GM23338 (cell line): ENCODE results near the gene IQGAP2. TPM values are rescaled to one million over a fixed set of nuclear protein-coding genes. Genes with fewer than 3 reads are reported as not detected.

Experiments
- ATAC-seq: fragments of 200-7000 bp; cut with Tn5 transposase; 3 replicates; pipeline ENCODE4 v1.9.1; 2020
- DNase-seq: peaks from one replicate; pipeline ENCODE4 v3.0.0-alpha.2; 2015; ENCODE audit warnings: low spot score
- H2AFZ ChIP-seq: fragments of 200-600 bp; sonication (generic); 2 replicates; pipeline ENCODE4 v1.8.0; 2016; ENCODE audit warnings: antibody characterized with exemption, mild to moderate bottlenecking, moderate library complexity
- H3F3A ChIP-seq: fragments of 200-600 bp; sonication (generic); replicated peaks from 2 replicates; pipeline ENCODE4 v1.8.0; 2017; ENCODE audit warnings: antibody characterized with exemption, mixed run types, low read depth
- H3K27ac ChIP-seq: fragments of 200-600 bp; sonication (generic); 2 replicates; pipeline ENCODE4 v1.6.1; 2016; ENCODE audit warnings: low read depth
- H3K27me3 ChIP-seq: fragments of 200-600 bp; sonication (generic); 2 replicates; pipeline ENCODE4 v1.8.0; 2016; ENCODE audit warnings: mild to moderate bottlenecking, mixed run types, moderate library complexity; ENCODE audit not compliant: insufficient read depth
- H3K36me3 ChIP-seq: fragments of 200-600 bp; sonication (generic); 2 replicates; pipeline ENCODE4 v1.8.0; 2016; ENCODE audit warnings: mild to moderate bottlenecking; ENCODE audit not compliant: insufficient read depth
- H3K4me1 ChIP-seq: fragments of 200-600 bp; sonication (generic); 2 replicates; pipeline ENCODE4 v1.8.0; 2016; ENCODE audit warnings: mild to moderate bottlenecking, moderate library complexity; ENCODE audit not compliant: insufficient read depth
- H3K4me2 ChIP-seq: fragments of 200-600 bp; sonication (generic); 2 replicates; pipeline ENCODE4 v1.7.1; 2017; ENCODE audit warnings: mixed run types
- H3K4me3 ChIP-seq: fragments of 200-600 bp; sonication (generic); 2 replicates; pipeline ENCODE4 v1.6.1; 2016; ENCODE audit warnings: mixed run types
- H3K79me2 ChIP-seq: fragments of 200-600 bp; sonication (generic); replicated peaks from 2 replicates; pipeline ENCODE4 v1.8.0; 2017; ENCODE audit warnings: mild to moderate bottlenecking; ENCODE audit not compliant: insufficient read depth
- H3K9me2 ChIP-seq: fragments of 200-600 bp; sonication (generic); 2 replicates; pipeline ENCODE4 v1.8.0; 2017; ENCODE audit not compliant: insufficient read depth
- H4K20me1 ChIP-seq: fragments of 200-600 bp; sonication (generic); replicated peaks from 2 replicates; pipeline ENCODE4 v1.8.0; 2017; ENCODE audit warnings: mild to moderate bottlenecking; ENCODE audit not compliant: insufficient read depth
- H3K27ac Mint-ChIP-seq: 2 replicates; pipeline ENCODE4 v1.8.0; 2020; ENCODE audit warnings: inconsistent platforms, mild to moderate bottlenecking, moderate library complexity, mixed read lengths
- H3K27me3 Mint-ChIP-seq: 3 replicates; pipeline ENCODE4 v1.8.0; 2022; ENCODE audit warnings: low read depth, mild to moderate bottlenecking, moderate library complexity, mixed read lengths, inconsistent platforms; ENCODE audit not compliant: insufficient read depth, poor library complexity
- H3K36me3 Mint-ChIP-seq: 3 replicates; pipeline ENCODE4 v1.8.0; 2021; ENCODE audit warnings: low read depth, mild to moderate bottlenecking, inconsistent platforms, moderate library complexity, mixed read lengths
- H3K4me1 Mint-ChIP-seq: 3 replicates; pipeline ENCODE4 v1.8.0; 2020; ENCODE audit warnings: mild to moderate bottlenecking, inconsistent platforms, mixed read lengths
- H3K4me3 Mint-ChIP-seq: 3 replicates; pipeline ENCODE4 v1.8.0; 2021; ENCODE audit warnings: moderate library complexity, mild to moderate bottlenecking, inconsistent platforms, mixed read lengths
- H3K9me3 Mint-ChIP-seq: 3 replicates; pipeline ENCODE4 v1.8.0; 2020; ENCODE audit warnings: moderate library complexity, mild to moderate bottlenecking, inconsistent platforms, mixed read lengths
- CREB1 ChIP-seq: fragments of 250-450 bp; sonication (Bioruptor Pico); IDR thresholded peaks from 2 replicates; pipeline ENCODE4 v1.5.0; 2020; ENCODE audit warnings: low read depth, mild to moderate bottlenecking, moderate library complexity
- ETS1 ChIP-seq: IDR thresholded peaks from 2 replicates; pipeline ENCODE4 v1.6.1; 2016; ENCODE audit warnings: antibody characterized with exemption
- EZH2 ChIP-seq: fragments of 200-600 bp; sonication (generic); IDR thresholded peaks from one replicate; pipeline ENCODE4 v1.8.0; 2017; ENCODE audit warnings: antibody characterized with exemption, mild to moderate bottlenecking, low read depth; ENCODE audit not compliant: unreplicated experiment
- EZH2phosphoT487 ChIP-seq: fragments of 200-600 bp; sonication (generic); IDR thresholded peaks from one replicate; pipeline ENCODE4 v1.8.1; 2018; ENCODE audit warnings: antibody characterized with exemption; ENCODE audit not compliant: unreplicated experiment
- JUNB ChIP-seq: IDR thresholded peaks from one replicate; pipeline ENCODE4 v1.6.1; 2016; ENCODE audit warnings: antibody characterized with exemption; ENCODE audit not compliant: unreplicated experiment
- NANOG ChIP-seq: IDR thresholded peaks from 2 replicates; pipeline ENCODE4 v1.6.1; 2016; ENCODE audit warnings: antibody characterized with exemption, borderline replicate concordance
- POLR2AphosphoS5 ChIP-seq: IDR thresholded peaks from 2 replicates; pipeline ENCODE4 v1.6.1; 2016; ENCODE audit warnings: antibody characterized with exemption, low read depth
- REST ChIP-seq: IDR thresholded peaks from one replicate; pipeline ENCODE4 v1.6.1; 2018; ENCODE audit warnings: antibody characterized with exemption; ENCODE audit not compliant: unreplicated experiment
- STAT1 ChIP-seq: IDR thresholded peaks from one replicate; pipeline ENCODE4 v1.6.1; 2016; ENCODE audit warnings: antibody characterized with exemption; ENCODE audit not compliant: unreplicated experiment
- ZNF114 ChIP-seq: fragments of 250-450 bp; sonication (Bioruptor Pico); IDR thresholded peaks from 2 replicates; pipeline ENCODE4 v1.5.0; 2020; ENCODE audit warnings: mild to moderate bottlenecking, moderate library complexity
- ZNF331 ChIP-seq: fragments of 250-450 bp; sonication (Bioruptor Pico); IDR thresholded peaks from 2 replicates; pipeline ENCODE4 v1.5.0; 2020; ENCODE audit warnings: low read depth, mild to moderate bottlenecking, moderate library complexity
- ZNF462 ChIP-seq: fragments of 250-450 bp; sonication (Bioruptor Pico); IDR thresholded peaks from 2 replicates; pipeline ENCODE4 v1.5.0; 2020; ENCODE audit warnings: mild to moderate bottlenecking, moderate library complexity
- polyA plus RNA-seq: library from polyadenylated mRNA; unstranded; fragments of >200 nt; fragmentation: Nextera tagmentation; extraction: Ambion mirVana; gene quantifications from 2 replicates; pipeline ENCODE4 v1.2.1, GENCODE V29; 2016
- total RNA-seq: library from RNA; depleted of rRNA; stranded (reverse); fragments of >200 nt; shearing (Covaris generic); gene quantifications from 2 replicates; pipeline ENCODE4 v1.2.3, GENCODE V29; 2014
- TF ChIP-seq, protein P1 (sequence below), 2 experiments: fragments of 200-600 bp in 1 of 2; sonication (generic) in 1 of 2; conservative IDR thresholded peaks; 2 replicates each; pipeline versions ENCODE4 v1.5.1 to v1.6.1; 2016 to 2017; ENCODE audit warnings: antibody characterized with exemption in 2 of 2, low read depth in 2 of 2, mild to moderate bottlenecking in 2 of 2, moderate library complexity in 1 of 2

The IQGAP2 gene
- total and polyA plus RNA-seq, 2 experiments from 2014 or later, result 60.0 to 86.5 TPM

GRCh38 chr5:76662521-76662920, 259.4 kb downstream of the IQGAP2 start:
- TF ChIP-seq EZH2phosphoT487 (no peak), NANOG (no peak), ZNF114 (no peak), CREB1 (no peak), EZH2 (no peak), ETS1 (no peak), REST (no peak), JUNB (no peak), POLR2AphosphoS5 (no peak), STAT1 (no peak), ZNF462 (CRISPR knock-in tag) (no peak), ZNF331 (CRISPR knock-in tag) (no peak)
- TF ChIP-seq, protein P1, sequence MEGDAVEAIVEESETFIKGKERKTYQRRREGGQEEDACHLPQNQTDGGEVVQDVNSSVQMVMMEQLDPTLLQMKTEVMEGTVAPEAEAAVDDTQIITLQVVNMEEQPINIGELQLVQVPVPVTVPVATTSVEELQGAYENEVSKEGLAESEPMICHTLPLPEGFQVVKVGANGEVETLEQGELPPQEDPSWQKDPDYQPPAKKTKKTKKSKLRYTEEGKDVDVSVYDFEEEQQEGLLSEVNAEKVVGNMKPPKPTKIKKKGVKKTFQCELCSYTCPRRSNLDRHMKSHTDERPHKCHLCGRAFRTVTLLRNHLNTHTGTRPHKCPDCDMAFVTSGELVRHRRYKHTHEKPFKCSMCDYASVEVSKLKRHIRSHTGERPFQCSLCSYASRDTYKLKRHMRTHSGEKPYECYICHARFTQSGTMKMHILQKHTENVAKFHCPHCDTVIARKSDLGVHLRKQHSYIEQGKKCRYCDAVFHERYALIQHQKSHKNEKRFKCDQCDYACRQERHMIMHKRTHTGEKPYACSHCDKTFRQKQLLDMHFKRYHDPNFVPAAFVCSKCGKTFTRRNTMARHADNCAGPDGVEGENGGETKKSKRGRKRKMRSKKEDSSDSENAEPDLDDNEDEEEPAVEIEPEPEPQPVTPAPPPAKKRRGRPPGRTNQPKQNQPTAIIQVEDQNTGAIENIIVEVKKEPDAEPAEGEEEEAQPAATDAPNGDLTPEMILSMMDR (conservative IDR thresholded peaks at IDR 0.05; ENCODE audit: low read depth in 2 of 2), result no peak
- DNase-seq (no peak), ATAC-seq (no peak)
- Mint-ChIP-seq H3K4me3 (no peak overlapping the region), H3K27ac (no peak overlapping the region), H3K9me3 (no peaks in the 10 kb centered on the region), H3K36me3 (no peaks in the 10 kb centered on the region), H3K4me1 (peaks cover 4% of the 10 kb centered on the region; the same call in 2 of the 3 replicates), H3K27me3 (no peaks in the 10 kb centered on the region)
- Histone ChIP-seq H3K4me3 (no peak overlapping the region), H2AFZ (no peak overlapping the region), H3K27me3 (no peaks in the 10 kb centered on the region), H3K9me2 (no peaks in the 10 kb centered on the region), H3K79me2 (no peaks in the 10 kb centered on the region), H3F3A (no peaks in the 10 kb centered on the region), H3K36me3 (no peaks in the 10 kb centered on the region), H3K4me2 (no peak overlapping the region), H3K4me1 (no peaks in the 10 kb centered on the region), H4K20me1 (no peaks in the 10 kb centered on the region), H3K27ac (no peak overlapping the region)
